Mesenchymal stem cell (in vitro differentiated cells and primary cell): ENCODE data around the gene SLC39A9. TPM values are rescaled to one million over a fixed set of nuclear protein-coding genes. Genes with fewer than 3 reads are reported as not detected.
A peak's percentile ranks its signal among the peaks of the same experiment; 100 is the strongest.

Source experiments
- DNase-seq: peaks from one replicate; pipeline ENCODE4 v3.0.0-alpha.2; 2013
- H2AFZ ChIP-seq: one replicate; pipeline ENCODE4 v1.6.1; 2013; ENCODE audit warnings: low read depth, mild to moderate bottlenecking, control low read depth, inconsistent platforms, low read length, moderate library complexity
- H2AK5ac ChIP-seq: 2 replicates; pipeline ENCODE4 v1.6.1; 2013; ENCODE audit warnings: low read length, moderate library complexity, mild to moderate bottlenecking, inconsistent platforms; ENCODE audit not compliant: severe bottlenecking
- H2BK120ac ChIP-seq: one replicate; pipeline ENCODE4 v1.6.1; 2013; ENCODE audit warnings: low read depth, mild to moderate bottlenecking, inconsistent platforms, low read length, moderate library complexity
- H2BK12ac ChIP-seq, 2 experiments: one replicate each; pipeline ENCODE4 v1.6.1; 2013; ENCODE audit warnings: inconsistent platforms in 2 of 2, low read length in 2 of 2, mild to moderate bottlenecking in 2 of 2, moderate library complexity in 2 of 2, control low read depth in 1 of 2
- H2BK15ac ChIP-seq: one replicate; pipeline ENCODE4 v1.6.1; 2013; ENCODE audit warnings: mild to moderate bottlenecking, low read depth, inconsistent platforms; ENCODE audit not compliant: poor library complexity, severe bottlenecking
- H2BK5ac ChIP-seq: 2 replicates; pipeline ENCODE4 v1.6.1; 2013; ENCODE audit warnings: low read depth, mild to moderate bottlenecking, low read length, control low read depth, inconsistent platforms; ENCODE audit not compliant: poor library complexity, severe bottlenecking
- H3K14ac ChIP-seq, 2 experiments: one replicate each; pipeline ENCODE4 v1.6.1; 2013; ENCODE audit warnings: inconsistent platforms in 2 of 2, low read length in 2 of 2, control low read depth in 1 of 2, mild to moderate bottlenecking in 1 of 2, moderate library complexity in 1 of 2
- H3K18ac ChIP-seq, 2 experiments: one replicate each; pipeline ENCODE4 v1.6.1; 2013; ENCODE audit warnings: inconsistent platforms in 2 of 2, low read length in 2 of 2, control low read depth in 1 of 2, low read depth in 1 of 2, mild to moderate bottlenecking in 1 of 2
- H3K23ac ChIP-seq, 2 experiments: one replicate each; pipeline ENCODE4 v1.6.1; 2013; ENCODE audit warnings: inconsistent platforms in 2 of 2, low read length in 2 of 2, mild to moderate bottlenecking in 2 of 2, moderate library complexity in 2 of 2, control low read depth in 1 of 2
- H3K27ac ChIP-seq: 2 replicates; pipeline ENCODE4 v1.5.1; 2013; ENCODE audit warnings: mild to moderate bottlenecking, moderate library complexity, low read length, control low read depth, inconsistent platforms; ENCODE audit not compliant: poor library complexity, severe bottlenecking
- H3K27me3 ChIP-seq, 2 experiments: 2 replicates each; pipeline versions ENCODE4 v1.6.1 to v1.7.0; 2013; ENCODE audit warnings: low read length in 2 of 2, mild to moderate bottlenecking in 2 of 2, moderate library complexity in 2 of 2, control low read depth in 1 of 2, inconsistent platforms in 1 of 2; ENCODE audit not compliant: control insufficient read depth in 1 of 2, insufficient read depth in 1 of 2
- H3K36me3 ChIP-seq, 2 experiments: 2 replicates each; pipeline versions ENCODE4 v1.6.1 to v1.7.0; 2013; ENCODE audit warnings: low read length in 2 of 2, control low read depth in 1 of 2, inconsistent platforms in 1 of 2, low read depth in 1 of 2, mild to moderate bottlenecking in 1 of 2; ENCODE audit not compliant: insufficient read depth in 2 of 2, control insufficient read depth in 1 of 2
- H3K4ac ChIP-seq, 2 experiments: one replicate each; pipeline ENCODE4 v1.6.1; 2013; ENCODE audit warnings: inconsistent platforms in 2 of 2, low read length in 2 of 2, mild to moderate bottlenecking in 2 of 2, moderate library complexity in 2 of 2, control low read depth in 1 of 2, low read depth in 1 of 2
- H3K4me1 ChIP-seq: 2 replicates; pipeline ENCODE4 v1.6.1; 2013; ENCODE audit warnings: low read depth, low read length, control low read depth; ENCODE audit not compliant: control insufficient read depth, insufficient read depth
- H3K4me2 ChIP-seq: 2 replicates; pipeline ENCODE4 v1.6.1; 2013; ENCODE audit warnings: low read length, mild to moderate bottlenecking, inconsistent platforms; ENCODE audit not compliant: poor library complexity, severe bottlenecking
- H3K4me3 ChIP-seq, 2 experiments: 2 replicates each; pipeline versions ENCODE4 v1.5.1 to v1.7.0; 2013; ENCODE audit warnings: low read length in 2 of 2, mild to moderate bottlenecking in 2 of 2, control low read depth in 1 of 2, low read depth in 1 of 2; ENCODE audit not compliant: insufficient read depth in 1 of 2
- H3K79me1 ChIP-seq: replicated peaks from 2 replicates; pipeline ENCODE4 v1.6.1; 2013; ENCODE audit warnings: mild to moderate bottlenecking, control low read depth, low read length, inconsistent platforms; ENCODE audit not compliant: poor library complexity, severe bottlenecking
- H3K9ac ChIP-seq: 2 replicates; pipeline ENCODE4 v1.7.0; 2013; ENCODE audit warnings: mild to moderate bottlenecking, low read length, moderate library complexity
- H3K9me3 ChIP-seq: 2 replicates; pipeline ENCODE4 v1.7.0; 2013; ENCODE audit warnings: mild to moderate bottlenecking, low read length; ENCODE audit not compliant: control insufficient read depth
- H4K8ac ChIP-seq: one replicate; pipeline ENCODE4 v1.6.1; 2013; ENCODE audit warnings: inconsistent platforms, mild to moderate bottlenecking, low read length, moderate library complexity
- H4K91ac ChIP-seq: one replicate; pipeline ENCODE4 v1.6.1; 2013; ENCODE audit warnings: mild to moderate bottlenecking, low read length, inconsistent platforms
- WGBS: methylation state at CpG from one replicate; pipeline ENCODE4 v1.1.7; 2013; ENCODE audit warnings: mixed read lengths; 5-methylcytosine and 5-hydroxymethylcytosine counted together
- polyA plus RNA-seq, 2 experiments: library from polyadenylated mRNA; stranded (reverse); fragments of 200-250 nt; gene quantifications; one replicate each; pipeline ENCODE4 v1.2.3, GENCODE V29; 2013

Gene SLC39A9
- polyA plus RNA-seq (2013, experiment 1 of 2), result 40.1 TPM
- polyA plus RNA-seq (2013, experiment 2 of 2), result 41.8 TPM

GRCh38 chr14:69398053-69398817, at the start of gene SLC39A9, which contains the start of gene ERH:
SLC39A9 (plus strand) TSS chr14:69398692; CDS start chr14:69399370, 678 bp downstream.
ERH (minus strand) TSS chr14:69398299; CDS start chr14:69398233, 66 bp downstream.
- peak within 1 kb of the TSS; percentile 64 for H3K27ac ChIP-seq
- H2AFZ ChIP-seq, result no peak within 1 kb of the TSS
- H3K9me3 ChIP-seq, result no peaks in the 10 kb centered on the region
- H3K4me2 ChIP-seq, result peak within 1 kb of the TSS; percentile 98
- peaks cover 7% of the 10 kb centered on the region for H3K4me1 ChIP-seq
- H2BK5ac ChIP-seq, result peak within 1 kb of the TSS; percentile 63
- H3K27me3 ChIP-seq, result no peaks in the 10 kb centered on the region
- WGBS, result under 1% methylated on average over 52 of the region's 53 CpGs
- no peak within 1 kb of the TSS for H2BK120ac ChIP-seq
- H2BK12ac ChIP-seq, result no peak within 1 kb of the TSS
- H3K14ac ChIP-seq, result peak within 1 kb of the TSS in 1 of 2 experiments; percentile 74
- H3K9ac ChIP-seq, result peak within 1 kb of the TSS; percentile 98
- DNase-seq, result peak; percentile 99
- H3K4me3 ChIP-seq, result peak within 1 kb of the TSS; percentile 77 to 93
- peak within 1 kb of the TSS; percentile 92 for H4K91ac ChIP-seq
- H3K36me3 ChIP-seq, result peaks cover 13 to 34% of the 10 kb centered on the region in 2 experiments
- H2BK15ac ChIP-seq, result peak within 1 kb of the TSS; percentile 8
- peak within 1 kb of the TSS; percentile 93 for H4K8ac ChIP-seq
- peak within 1 kb of the TSS; percentile 16 to 84 for H3K18ac ChIP-seq
- H2AK5ac ChIP-seq, result peak within 1 kb of the TSS; percentile 94
- peak within 1 kb of the TSS; percentile 46 to 81 for H3K4ac ChIP-seq
- peaks cover 6% of the 10 kb centered on the region for H3K79me1 ChIP-seq
- H3K23ac ChIP-seq, result peak within 1 kb of the TSS in 1 of 2 experiments; percentile 59

- Histone ChIP-seq H2BK5ac (no peak overlapping the region), H3K79me1 (no peaks in the 10 kb centered on the region), H3K27ac (no peak overlapping the region), H2BK120ac (no peak overlapping the region), H3K9me3 (no peaks in the 10 kb centered on the region), H4K8ac (no peak overlapping the region), H2AFZ (no peak overlapping the region), H3K4me2 (no peak overlapping the region), H3K14ac (no peak overlapping the region), H3K4me1 (peaks cover 3% of the 10 kb centered on the region), H3K4me3 (no peak overlapping the region), H3K23ac (no peak overlapping the region), H2BK12ac (no peak overlapping the region), H2AK5ac (no peak overlapping the region), H3K36me3 (peaks cover 0 to 24% of the 10 kb centered on the region in 2 experiments), H3K18ac (no peak overlapping the region), H2BK15ac (no peak overlapping the region), H3K9ac (no peak overlapping the region), H3K4ac (no peak overlapping the region), H3K27me3 (peaks cover 0 to 65% of the 10 kb centered on the region in 2 experiments), H4K91ac (no peak overlapping the region)
- no peak for DNase-seq
- WGBS, result 74% methylated on average over 10 of the region's 11 CpGs
Observed at GRCh38 chr14:69349091-69349777, 49.3 kb upstream of the SLC39A9 start.

- no peak for DNase-seq
- Histone ChIP-seq H3K27me3 (peaks cover 0 to 52% of the 10 kb centered on the region in 2 experiments), H3K9me3 (no peaks in the 10 kb centered on the region), H4K91ac (no peak overlapping the region), H2BK12ac (no peak overlapping the region), H3K9ac (no peak overlapping the region), H3K79me1 (no peaks in the 10 kb centered on the region), H3K4ac (no peak overlapping the region), H3K4me3 (no peak overlapping the region), H2BK120ac (no peak overlapping the region), H3K4me2 (no peak overlapping the region), H3K14ac (no peak overlapping the region), H3K4me1 (peaks cover 12% of the 10 kb centered on the region), H4K8ac (no peak overlapping the region), H3K27ac (no peak overlapping the region), H2BK5ac (no peak overlapping the region), H3K23ac (no peak overlapping the region), H3K36me3 (peaks cover 0 to 24% of the 10 kb centered on the region in 2 experiments), H2AK5ac (no peak overlapping the region), H3K18ac (no peak overlapping the region), H2AFZ (no peak overlapping the region), H2BK15ac (no peak overlapping the region)
- 68% methylated on average over 4 of the region's 5 CpGs for WGBS
Observed at GRCh38 chr14:69350892-69351291, 47.6 kb upstream of the SLC39A9 start.

- peaks cover 0 to 52% of the 10 kb centered on the region in 2 experiments for H3K27me3 ChIP-seq
- H3K23ac ChIP-seq, result no peak overlapping the region
- no peak overlapping the region for H2BK120ac ChIP-seq
- H3K4me2 ChIP-seq, result no peak overlapping the region
- H2AFZ ChIP-seq, result no peak overlapping the region
- no peak overlapping the region for H2BK15ac ChIP-seq
- no peak overlapping the region for H2AK5ac ChIP-seq
- H2BK12ac ChIP-seq, result no peak overlapping the region
- no peak overlapping the region for H3K14ac ChIP-seq
- peak overlapping the region in 1 of 2 experiments; percentile 11 for H3K18ac ChIP-seq
- peaks cover 14% of the 10 kb centered on the region for H3K4me1 ChIP-seq
- H3K4ac ChIP-seq, result no peak overlapping the region
- H2BK5ac ChIP-seq, result no peak overlapping the region
- H3K27ac ChIP-seq, result no peak overlapping the region
- H3K4me3 ChIP-seq, result no peak overlapping the region
- WGBS, result 65% methylated on average over 3 of the region's 3 CpGs
- H3K9ac ChIP-seq, result no peak overlapping the region
- DNase-seq, result no peak
- no peaks in the 10 kb centered on the region for H3K79me1 ChIP-seq
- no peak overlapping the region for H4K91ac ChIP-seq
- no peaks in the 10 kb centered on the region for H3K9me3 ChIP-seq
- no peak overlapping the region for H4K8ac ChIP-seq
- H3K36me3 ChIP-seq, result peaks cover 0 to 24% of the 10 kb centered on the region in 2 experiments
Observed at GRCh38 chr14:69351385-69351784, 47.1 kb upstream of the SLC39A9 start.
